Measurements from ENCODE around the gene SCPEP1.

The SCPEP1 gene

DNA sequence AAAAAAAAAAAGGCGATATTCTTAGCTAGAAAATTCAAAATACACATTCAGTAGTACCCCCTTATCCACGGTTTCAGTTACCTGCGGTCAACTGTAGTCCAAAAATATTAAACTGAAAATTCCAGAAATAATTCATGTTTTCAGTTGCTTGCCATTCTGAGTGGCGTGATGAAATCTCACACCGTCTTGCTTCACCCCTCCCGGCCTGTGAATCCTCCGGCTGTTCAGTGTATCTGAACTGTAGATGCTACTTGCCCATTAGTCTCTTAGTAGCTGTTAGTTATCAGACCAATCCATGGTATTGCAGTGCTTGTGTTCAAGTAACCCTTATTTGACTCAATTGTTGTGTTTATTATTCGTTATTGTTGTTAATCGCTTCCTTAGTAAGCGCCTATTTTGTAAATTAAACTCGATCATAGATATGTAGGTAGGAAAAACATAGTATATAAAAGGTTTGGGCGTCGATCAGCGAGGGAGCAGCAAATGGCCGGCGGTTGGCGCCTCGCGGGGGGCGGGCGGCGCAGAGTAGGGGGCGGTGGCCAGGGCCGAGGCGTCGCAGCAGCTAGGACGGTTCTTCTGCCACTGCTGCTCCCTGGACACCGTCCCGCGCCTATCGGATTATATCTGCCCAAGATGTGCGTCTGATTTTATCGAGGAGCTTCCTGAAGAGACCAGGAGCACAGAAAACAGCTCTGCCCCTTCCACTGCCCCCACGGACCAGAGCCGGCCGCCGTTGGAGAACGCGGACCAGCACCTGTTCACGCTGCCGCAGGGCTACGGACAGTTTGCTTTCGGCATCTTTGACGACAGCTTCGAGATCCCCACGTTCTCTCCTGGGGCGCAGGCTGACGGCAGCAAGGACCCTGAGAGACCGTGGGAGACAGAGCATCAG, 67.3 kb downstream of the SCPEP1 start:
- Histone ChIP-seq H3K9me3 (ENCODE audit: low read length) (no peaks in the 10 kb centered on the region), H3K4me3 (ENCODE audit: low read length) (no peak overlapping the region), H3K36me3 (ENCODE audit: insufficient read depth, low read length) (no peaks in the 10 kb centered on the region), H3K27me3 (ENCODE audit: insufficient read depth, low read length) (no peaks in the 10 kb centered on the region), H2AFZ (ENCODE audit: low read depth, low read length) (no peak overlapping the region), H3K4me1 (ENCODE audit: insufficient read depth, low read length) (no peaks in the 10 kb centered on the region)

GRCh38 chr17:57045868-57046704, 68.2 kb downstream of the SCPEP1 start:
- Histone ChIP-seq H3K4me3 (ENCODE audit: low read length) (no peak overlapping the region), H2AFZ (ENCODE audit: low read depth, low read length) (no peak overlapping the region), H3K36me3 (ENCODE audit: insufficient read depth, low read length) (no peaks in the 10 kb centered on the region), H3K27me3 (ENCODE audit: insufficient read depth, low read length) (no peaks in the 10 kb centered on the region), H3K4me1 (ENCODE audit: insufficient read depth, low read length) (no peaks in the 10 kb centered on the region), H3K9me3 (ENCODE audit: low read length) (no peaks in the 10 kb centered on the region)

- Histone ChIP-seq H3K4me3 (ENCODE audit: low read length) (no peak overlapping the region), H3K36me3 (ENCODE audit: insufficient read depth, low read length) (no peaks in the 10 kb centered on the region), H3K27me3 (ENCODE audit: insufficient read depth, low read length) (no peaks in the 10 kb centered on the region), H3K9me3 (ENCODE audit: low read length) (no peaks in the 10 kb centered on the region), H3K4me1 (ENCODE audit: insufficient read depth, low read length) (no peaks in the 10 kb centered on the region), H2AFZ (ENCODE audit: low read depth, low read length) (no peak overlapping the region)
Observed at GRCh38 chr17:57046749-57047148, 68.8 kb downstream of the SCPEP1 start.

DNA sequence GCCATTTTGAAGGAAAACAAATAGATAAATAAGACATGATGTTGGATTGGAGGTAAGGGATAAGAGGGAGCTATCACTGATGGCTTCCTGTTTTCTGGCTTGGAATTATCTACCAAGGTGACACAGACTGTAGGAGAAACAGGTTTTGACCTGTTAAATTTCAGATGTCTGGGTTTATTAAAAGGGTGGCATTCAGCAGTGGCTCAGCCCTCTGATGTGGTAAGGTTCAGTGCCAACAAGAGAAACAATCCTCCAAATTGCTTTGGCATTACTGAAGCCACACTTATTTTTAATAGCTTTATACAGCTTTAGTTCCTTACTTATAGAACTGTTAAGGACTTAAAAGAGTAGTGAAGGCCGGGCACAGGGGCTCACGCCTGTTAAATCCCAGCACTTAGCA, 70.2 kb downstream of the SCPEP1 start:
- Histone ChIP-seq H3K4me3 (ENCODE audit: low read length) (no peak overlapping the region), H3K9me3 (ENCODE audit: low read length) (no peaks in the 10 kb centered on the region), H3K27me3 (ENCODE audit: insufficient read depth, low read length) (no peaks in the 10 kb centered on the region), H3K36me3 (ENCODE audit: insufficient read depth, low read length) (no peaks in the 10 kb centered on the region), H3K4me1 (ENCODE audit: insufficient read depth, low read length) (no peaks in the 10 kb centered on the region), H2AFZ (ENCODE audit: low read depth, low read length) (no peak overlapping the region)

- Histone ChIP-seq H3K4me1 (ENCODE audit: insufficient read depth, low read length) (no peaks in the 10 kb centered on the region), H2AFZ (ENCODE audit: low read depth, low read length) (no peak overlapping the region), H3K36me3 (ENCODE audit: insufficient read depth, low read length) (no peaks in the 10 kb centered on the region)
Observed at GRCh38 chr17:57050306-57050705, 72.4 kb downstream of the SCPEP1 start.

GRCh38 chr17:57051886-57052361, 74.0 kb downstream of the SCPEP1 start:
- H3K4me3 ChIP-seq (ENCODE audit: low read length) = no peak overlapping the region
- H3K27me3 ChIP-seq (ENCODE audit: insufficient read depth, low read length) = no peaks in the 10 kb centered on the region
- H3K4me1 ChIP-seq (ENCODE audit: insufficient read depth, low read length) = no peaks in the 10 kb centered on the region
- H3K9me3 ChIP-seq (ENCODE audit: low read length) = no peaks in the 10 kb centered on the region
- H2AFZ ChIP-seq (ENCODE audit: low read depth, low read length) = no peak overlapping the region
- no peaks in the 10 kb centered on the region for H3K36me3 ChIP-seq (ENCODE audit: insufficient read depth, low read length)

More at GRCh38 chr17:57050306-57050705, 72.4 kb downstream of the SCPEP1 start:
- Histone ChIP-seq H3K27me3 (ENCODE audit: insufficient read depth, low read length) (no peaks in the 10 kb centered on the region), H3K4me3 (ENCODE audit: low read length) (no peak overlapping the region), H3K9me3 (ENCODE audit: low read length) (no peaks in the 10 kb centered on the region)
